Upper lobe of right lung (tissue), 1 donor: ENCODE data around the gene IL6ST. TPM values are rescaled to one million over a fixed set of nuclear protein-coding genes. Genes with fewer than 3 reads are reported as not detected.

Experiments used
- ATAC-seq: fragments of 200-7000 bp; cut with Tn5 transposase; one replicate; pipeline ENCODE4 v1.9.1; 2020; ENCODE audit warnings: mild to moderate bottlenecking, moderate library complexity
- DNase-seq: peaks from one replicate; pipeline ENCODE4 v3.0.0-alpha.2; 2020
- H3K27ac ChIP-seq: fragments of 200-600 bp; one replicate; pipeline ENCODE4 v1.8.0; 2022
- H3K27me3 ChIP-seq: fragments of 200-600 bp; one replicate; pipeline ENCODE4 v1.8.0; 2022; ENCODE audit warnings: mild to moderate bottlenecking
- H3K36me3 ChIP-seq: fragments of 200-600 bp; one replicate; pipeline ENCODE4 v1.8.0; 2022
- H3K4me1 ChIP-seq: fragments of 200-600 bp; one replicate; pipeline ENCODE4 v1.8.0; 2022
- H3K4me3 ChIP-seq: fragments of 200-600 bp; one replicate; pipeline ENCODE4 v1.8.0; 2022; ENCODE audit warnings: mild to moderate bottlenecking
- H3K9me3 ChIP-seq: fragments of 200-600 bp; one replicate; pipeline ENCODE4 v1.8.0; 2022
- CTCF ChIP-seq: fragments of 200-600 bp; IDR thresholded peaks from one replicate; pipeline ENCODE4 v1.8.0; 2022; ENCODE audit warnings: antibody characterized with exemption
- intact Hi-C: fragments of 100-400 bp; cut with DNase I; formaldehyde crosslinking; loops from one replicate; pipeline ENCODE4 v1.11.0; 2022
- total RNA-seq: library from RNA; stranded (reverse); fragmentation: NEBNext Ultra II Directional; extraction: Animal tissue kit (Norgen Biotek cat#: 25700); gene quantifications from one replicate; pipeline ENCODE4 v1.2.1, GENCODE V29; 2021
- donor health status: DM: no; HTN: yes; CAD: no; lungs with severe emphysema.

Gene IL6ST
- total RNA-seq, 1 donor from 2014 or later: 435 TPM

- TF ChIP-seq CTCF: no peak
- no peaks in the 10 kb centered on the region for H3K4me1 ChIP-seq
- H3K27me3 ChIP-seq: no peaks in the 10 kb centered on the region
- DNase-seq (no peak), ATAC-seq (no peak)
- no peaks in the 10 kb centered on the region for H3K9me3 ChIP-seq
- no peak overlapping the region for H3K27ac ChIP-seq
- intact Hi-C loops: no loop called here
- no peak overlapping the region for H3K4me3 ChIP-seq
- H3K36me3 ChIP-seq: no peaks in the 10 kb centered on the region
These were observed 79.8 kb downstream of the IL6ST start for GRCh38 chr5:55914971-55915370.

GRCh38 chr5:55913466-55914413 is 81.0 kb downstream of the IL6ST start:
- ATAC-seq: no peak
- TF ChIP-seq CTCF: no peak
- Histone ChIP-seq H3K27ac (no peak overlapping the region), H3K4me3 (no peak overlapping the region), H3K9me3 (no peaks in the 10 kb centered on the region), H3K4me1 (no peaks in the 10 kb centered on the region), H3K27me3 (no peaks in the 10 kb centered on the region), H3K36me3 (no peaks in the 10 kb centered on the region)
- intact Hi-C loops: no loop called here
- DNase-seq: no peak

GRCh38 chr5:55911784-55912653 is 82.7 kb downstream of the IL6ST start:
- ATAC-seq: no peak
- TF ChIP-seq CTCF: no peak
- intact Hi-C loops: no loop called here
- no peaks in the 10 kb centered on the region for H3K27me3 ChIP-seq
- no peaks in the 10 kb centered on the region for H3K9me3 ChIP-seq
- no peaks in the 10 kb centered on the region for H3K36me3 ChIP-seq
- no peak overlapping the region for H3K4me3 ChIP-seq
- no peak for DNase-seq
- H3K27ac ChIP-seq: no peak overlapping the region
- H3K4me1 ChIP-seq: no peaks in the 10 kb centered on the region

GRCh38 chr5:55908804-55909203 is 86.0 kb downstream of the IL6ST start:
- intact Hi-C loops: no loop called here
- no peaks in the 10 kb centered on the region for H3K9me3 ChIP-seq
- no peak overlapping the region for H3K4me3 ChIP-seq
- TF ChIP-seq CTCF: no peak
- no peaks in the 10 kb centered on the region for H3K36me3 ChIP-seq
- ATAC-seq (no peak), DNase-seq (no peak)
- no peaks in the 10 kb centered on the region for H3K27me3 ChIP-seq
- no peak overlapping the region for H3K27ac ChIP-seq
- H3K4me1 ChIP-seq: no peaks in the 10 kb centered on the region

GRCh38 chr5:55907927-55908326 is 86.8 kb downstream of the IL6ST start:
- Histone ChIP-seq H3K27me3 (no peaks in the 10 kb centered on the region), H3K4me1 (no peaks in the 10 kb centered on the region), H3K36me3 (no peaks in the 10 kb centered on the region), H3K9me3 (no peaks in the 10 kb centered on the region), H3K27ac (no peak overlapping the region), H3K4me3 (no peak overlapping the region)
- no peak for ATAC-seq
- TF ChIP-seq CTCF: no peak
- intact Hi-C loops: no loop called here
- DNase-seq: no peak
